IPS DF 6.9 (cell line): ENCODE data around the gene B4GALNT1.
A peak's percentile ranks its signal among the peaks of the same experiment; 100 is the strongest.

ENCODE experiments used
- DNase-seq: peaks from one replicate; pipeline ENCODE4 v3.0.0-alpha.2; 2013; ENCODE audit warnings: low read depth, low spot score
- H3K27ac ChIP-seq: one replicate; pipeline ENCODE4 v1.5.1; 2013; ENCODE audit warnings: low read length, control low read depth
- H3K27me3 ChIP-seq: 2 replicates; pipeline ENCODE4 v1.6.1; 2013; ENCODE audit warnings: mild to moderate bottlenecking, low read length; ENCODE audit not compliant: control insufficient read depth, insufficient read depth
- H3K36me3 ChIP-seq: 2 replicates; pipeline ENCODE4 v1.6.1; 2013; ENCODE audit warnings: low read length; ENCODE audit not compliant: control insufficient read depth, insufficient read depth
- H3K4me1 ChIP-seq: 2 replicates; pipeline ENCODE4 v1.6.1; 2013; ENCODE audit warnings: low read length; ENCODE audit not compliant: control insufficient read depth, insufficient read depth
- H3K4me3 ChIP-seq: 2 replicates; pipeline ENCODE4 v1.5.1; 2013; ENCODE audit warnings: mild to moderate bottlenecking, low read length
- H3K9me3 ChIP-seq: 2 replicates; pipeline ENCODE4 v1.6.1; 2013; ENCODE audit warnings: low read length, inconsistent platforms; ENCODE audit not compliant: control insufficient read depth, insufficient read depth
- WGBS: extraction: QIAGEN DNeasy Blood & Tissue Kit; methylation state at CpG from one replicate; pipeline ENCODE4 v1.1.7; 2013; ENCODE audit warnings: mixed read lengths, missing lambda C conversion rate; ENCODE audit not compliant: insufficient read length, insufficient coverage; 5-methylcytosine and 5-hydroxymethylcytosine counted together

Gene B4GALNT1

DNA sequence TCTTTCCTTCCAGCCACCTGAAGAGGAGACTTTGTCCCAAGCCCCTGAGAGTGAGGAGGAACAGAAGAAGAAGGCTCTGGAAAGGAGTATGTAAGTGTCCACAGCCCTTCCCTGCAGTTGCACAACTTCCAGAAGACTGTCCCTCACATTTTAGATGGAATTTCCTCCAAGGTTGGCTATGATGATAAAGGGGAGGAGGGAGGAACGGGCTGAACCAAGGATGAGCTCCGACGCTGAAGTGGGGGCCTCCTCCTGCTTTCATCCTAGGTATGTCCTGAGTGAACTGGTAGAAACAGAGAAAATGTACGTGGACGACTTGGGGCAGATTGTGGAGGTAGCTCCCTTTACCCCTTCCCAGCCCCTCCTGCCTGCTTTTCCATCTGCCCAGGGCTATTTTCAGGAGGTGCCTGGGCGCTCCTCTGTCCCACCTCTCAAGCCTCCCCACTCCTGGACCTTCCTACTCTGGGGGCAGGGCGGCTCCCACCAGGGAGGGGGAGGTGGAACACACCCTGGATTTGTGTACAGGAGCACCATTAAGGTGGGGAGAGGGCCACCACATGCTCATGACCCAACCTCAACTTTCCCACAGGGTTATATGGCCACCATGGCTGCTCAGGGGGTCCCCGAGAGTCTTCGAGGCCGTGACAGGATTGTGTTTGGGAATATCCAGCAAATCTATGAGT, 19.4 kb downstream of the B4GALNT1 start:
- Histone ChIP-seq H3K27ac (no peak overlapping the region), H3K4me3 (no peak overlapping the region)
- WGBS, result no CpG with 5 or more reads among the region's 10 CpGs

DNA sequence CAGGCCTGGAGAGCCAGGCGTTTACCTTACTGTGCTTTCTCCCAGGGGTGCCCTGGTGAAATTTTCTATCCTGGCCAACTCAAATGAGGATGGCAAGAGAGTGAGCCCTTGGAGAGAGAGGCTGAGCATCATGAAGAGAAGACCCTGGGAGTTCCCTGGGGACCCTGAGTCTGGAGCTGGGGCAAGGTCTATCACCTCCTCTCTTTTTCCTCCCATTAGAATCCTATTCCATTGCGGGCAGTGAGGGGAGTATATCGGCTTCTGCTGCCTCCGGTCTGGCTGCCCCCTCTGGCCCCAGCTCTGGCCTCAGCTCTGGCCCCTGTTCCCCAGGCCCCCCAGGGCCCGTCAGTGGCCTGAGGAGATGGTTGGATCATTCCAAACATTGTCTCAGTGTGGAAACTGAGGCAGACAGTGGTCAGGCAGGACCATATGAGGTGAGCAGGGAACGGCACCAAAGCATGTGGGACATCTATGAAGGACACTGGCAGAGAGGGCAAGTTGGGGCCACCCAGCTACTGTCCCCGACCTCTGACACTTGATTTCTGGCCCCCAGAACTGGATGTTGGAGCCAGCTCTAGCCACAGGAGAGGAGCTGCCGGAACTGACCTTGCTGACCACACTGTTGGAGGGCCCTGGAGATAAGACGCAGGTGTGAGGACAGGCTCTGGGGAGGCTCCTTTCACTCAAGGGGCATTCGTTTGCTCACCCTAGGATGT, 20.1 kb downstream of the B4GALNT1 start:
- H3K4me3 ChIP-seq, result no peak overlapping the region
- peaks cover 10% of the 10 kb centered on the region; the same call in 1 of the 2 replicates for H3K27me3 ChIP-seq
- no peak for DNase-seq
- WGBS, result no CpG with 5 or more reads among the region's 10 CpGs
- H3K9me3 ChIP-seq, result no peaks in the 10 kb centered on the region
- no peak overlapping the region for H3K27ac ChIP-seq
- no peaks in the 10 kb centered on the region for H3K36me3 ChIP-seq
- H3K4me1 ChIP-seq, result peaks cover 5% of the 10 kb centered on the region

More for the DNA sequence above, 19.4 kb downstream of the B4GALNT1 start:
- Histone ChIP-seq H3K9me3 (no peaks in the 10 kb centered on the region), H3K27me3 (peaks cover 15% of the 10 kb centered on the region), H3K4me1 (peaks cover 5% of the 10 kb centered on the region), H3K36me3 (no peaks in the 10 kb centered on the region)
- DNase-seq, result no peak

DNA sequence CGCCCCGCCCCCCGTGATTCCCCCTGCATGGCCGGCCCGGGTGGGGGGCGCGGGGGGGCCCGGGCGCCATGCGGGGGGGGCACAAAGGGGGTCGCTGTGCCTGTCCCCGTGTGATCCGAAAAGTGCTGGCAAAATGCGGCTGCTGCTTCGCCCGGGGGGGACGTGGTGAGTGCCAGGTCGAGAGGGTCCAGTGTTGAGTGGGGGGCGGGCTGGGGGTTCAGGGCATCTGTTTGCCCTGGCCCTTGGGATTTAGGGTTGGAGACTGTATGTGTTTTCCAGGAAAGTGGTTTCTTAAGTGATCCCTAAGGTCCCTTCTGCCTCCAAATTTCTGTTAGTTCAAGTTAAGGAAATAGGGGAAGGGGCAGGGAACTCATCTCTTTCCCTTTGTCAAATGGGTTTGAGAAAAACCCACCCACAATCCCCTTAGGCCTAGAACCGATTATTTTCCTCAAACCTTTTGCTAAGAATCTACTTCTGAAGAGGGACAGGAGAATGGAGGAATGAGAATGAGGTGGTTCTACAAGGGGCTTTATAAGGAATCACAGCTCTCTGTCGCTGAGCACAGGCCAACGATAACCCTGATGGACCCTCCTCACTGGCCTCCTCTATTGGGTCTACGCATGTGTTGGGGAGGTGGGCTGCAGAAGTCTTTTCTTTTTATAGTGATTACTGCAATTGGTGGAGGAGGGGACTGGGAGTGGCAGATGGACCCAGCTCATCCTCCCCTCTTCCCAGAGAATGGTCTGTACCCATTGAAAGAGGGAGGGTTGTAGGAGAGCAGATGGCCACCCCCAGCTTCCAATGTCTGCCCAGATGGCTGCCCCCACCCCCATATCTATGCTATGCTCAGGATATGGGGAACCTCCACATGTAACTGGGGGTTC, 20.9 kb downstream of the B4GALNT1 start:
- H3K27me3 ChIP-seq, result peaks cover 4% of the 10 kb centered on the region; the same call in 1 of the 2 replicates
- H3K27ac ChIP-seq, result no peak overlapping the region
- WGBS, result no CpG with 5 or more reads among the region's 23 CpGs
- peaks cover 5% of the 10 kb centered on the region for H3K4me1 ChIP-seq
- peak overlapping the region; percentile 73; the same call in 1 of the 2 replicates for H3K4me3 ChIP-seq
- H3K36me3 ChIP-seq, result no peaks in the 10 kb centered on the region; the same call in 1 of the 2 replicates
- H3K9me3 ChIP-seq, result no peaks in the 10 kb centered on the region
- no peak for DNase-seq

- no CpG with 5 or more reads among the region's 55 CpGs for WGBS
- no peaks in the 10 kb centered on the region; the same call in 1 of the 2 replicates for H3K36me3 ChIP-seq
- H3K4me3 ChIP-seq, result peak within 1 kb of the TSS; percentile 73
- no peak within 1 kb of the TSS for H3K27ac ChIP-seq
- peaks cover 4% of the 10 kb centered on the region; the same call in 1 of the 2 replicates for H3K27me3 ChIP-seq
- no peak for DNase-seq
- peaks cover 5% of the 10 kb centered on the region for H3K4me1 ChIP-seq
- no peaks in the 10 kb centered on the region for H3K9me3 ChIP-seq
Observed at GRCh38 chr12:57611108-57611826, 21.7 kb downstream of the B4GALNT1 start, which contains the start of gene ARHGEF25. Gene ARHGEF25 (plus strand): TSS chr12:57611435. CDS start chr12:57611895, 460 bp downstream.

- Histone ChIP-seq H3K27me3 (peaks cover 4% of the 10 kb centered on the region; the same call in 1 of the 2 replicates), H3K9me3 (no peaks in the 10 kb centered on the region), H3K27ac (no peak overlapping the region), H3K4me1 (peaks cover 5% of the 10 kb centered on the region), H3K36me3 (no peaks in the 10 kb centered on the region; the same call in 1 of the 2 replicates), H3K4me3 (peak overlapping the region; percentile 73; the same call in 1 of the 2 replicates)
- no peak for DNase-seq
- no CpG with 5 or more reads among the region's 29 CpGs for WGBS
Observed at GRCh38 chr12:57610554-57611107, 22.4 kb downstream of the B4GALNT1 start.

- H3K4me3 ChIP-seq, result peak overlapping the region; percentile 73; the same call in 1 of the 2 replicates
- H3K27me3 ChIP-seq, result peaks cover 4% of the 10 kb centered on the region; the same call in 1 of the 2 replicates
- no peaks in the 10 kb centered on the region for H3K9me3 ChIP-seq
- no peak overlapping the region for H3K27ac ChIP-seq
- WGBS, result no CpG with 5 or more reads among the region's 34 CpGs
- peaks cover 5% of the 10 kb centered on the region for H3K4me1 ChIP-seq
- no peak for DNase-seq
- H3K36me3 ChIP-seq, result no peaks in the 10 kb centered on the region; the same call in 1 of the 2 replicates
Observed at GRCh38 chr12:57609781-57610553, 23.0 kb downstream of the B4GALNT1 start.

GRCh38 chr12:57609101-57609780, 23.8 kb downstream of the B4GALNT1 start:
- DNase-seq, result no peak
- H3K27ac ChIP-seq, result no peak overlapping the region
- peaks cover 4% of the 10 kb centered on the region; the same call in 1 of the 2 replicates for H3K27me3 ChIP-seq
- H3K9me3 ChIP-seq, result no peaks in the 10 kb centered on the region
- H3K36me3 ChIP-seq, result no peaks in the 10 kb centered on the region; the same call in 1 of the 2 replicates
- WGBS, result no CpG with 5 or more reads among the region's 19 CpGs
- H3K4me3 ChIP-seq, result peak overlapping the region; percentile 8; the same call in 1 of the 2 replicates
- H3K4me1 ChIP-seq, result peaks cover 5% of the 10 kb centered on the region

DNA sequence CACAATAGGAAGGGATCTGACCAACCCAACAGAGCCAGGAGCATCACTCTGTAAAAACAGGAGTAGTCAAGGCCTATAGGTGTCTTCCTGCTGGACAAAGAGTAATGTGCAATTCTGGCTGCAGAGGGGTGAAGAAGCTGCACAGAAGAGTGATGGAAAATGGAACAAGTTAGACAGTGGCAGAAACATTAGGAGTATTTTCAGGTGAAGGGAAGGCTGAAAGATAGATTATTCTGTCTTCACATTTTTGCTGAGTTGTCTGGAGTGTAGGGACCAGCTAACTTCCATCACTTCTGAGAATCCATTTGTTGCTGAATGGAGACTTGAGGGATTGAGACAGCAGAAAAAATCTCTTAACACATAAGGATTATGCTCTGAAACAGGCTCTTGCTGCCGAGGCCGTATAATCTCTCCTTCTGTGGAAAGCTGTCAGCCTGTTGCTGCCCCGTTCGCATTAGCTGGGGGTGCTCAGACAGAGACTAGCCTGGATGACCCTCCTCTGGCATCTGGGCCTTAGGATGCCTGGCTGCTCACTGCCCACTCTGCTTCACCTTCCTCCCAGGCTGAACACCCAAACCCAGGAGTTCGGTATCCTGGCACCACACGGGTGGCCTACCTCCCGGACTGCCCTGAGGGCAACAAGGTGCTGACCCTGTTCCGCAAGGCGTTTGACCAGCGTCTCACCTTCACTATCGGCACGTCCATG, 24.9 kb downstream of the B4GALNT1 start:
- Histone ChIP-seq H3K36me3 (no peaks in the 10 kb centered on the region; the same call in 1 of the 2 replicates), H3K9me3 (no peaks in the 10 kb centered on the region), H3K27ac (no peak overlapping the region), H3K4me3 (no peak overlapping the region), H3K4me1 (peaks cover 4% of the 10 kb centered on the region), H3K27me3 (peaks cover 2% of the 10 kb centered on the region; the same call in 1 of the 2 replicates)
- WGBS, result no CpG with 5 or more reads among the region's 12 CpGs
- DNase-seq, result no peak
